ENCODE data around the gene NODAL. TPM values are rescaled to one million over a fixed set of nuclear protein-coding genes. Genes with fewer than 3 reads are reported as not detected.

Gene NODAL
- total RNA-seq, 4 donors from 2014 or later: not detected

DNA sequence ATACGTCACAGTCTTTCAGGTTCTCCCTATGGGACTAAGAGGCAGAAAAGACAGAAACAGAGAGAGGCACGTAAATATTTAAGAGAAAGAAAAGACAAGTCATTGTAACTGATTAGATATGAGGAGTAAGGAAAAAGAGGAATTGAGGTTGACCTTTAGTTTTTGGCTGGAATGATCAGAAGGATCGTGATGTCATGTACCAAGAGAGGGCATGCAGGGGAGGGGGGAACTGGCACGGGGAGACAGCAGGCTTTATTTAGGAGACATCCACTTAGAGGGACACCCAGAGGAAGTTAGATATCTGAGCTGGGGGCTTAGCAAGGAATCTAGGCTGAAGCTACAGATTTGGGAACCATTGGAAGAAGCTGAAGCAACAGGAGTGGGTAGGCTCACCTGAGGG is 49.8 kb downstream of the NODAL start:
- 16 to 26% methylated on average over 4 of the region's 4 CpGs for WGBS, 2 donors
- no peak for DNase-seq (ENCODE audit: low spot score in 2 of 2)
- Histone ChIP-seq H3K4me3 (no peak overlapping the region), H3K27ac (no peak overlapping the region), H3K36me3 (no peaks in the 10 kb centered on the region), H3K27me3 (no peaks in the 10 kb centered on the region), H3K9me3 (no peaks in the 10 kb centered on the region), H3K4me1 (peaks cover 0 to 10% (median 0%) of the 10 kb centered on the region in 4 donors)
- TF ChIP-seq POLR2A (IDR thresholded peaks at IDR 0.05) (no peak), EP300 (IDR thresholded peaks at IDR 0.05) (no peak), CTCF (IDR thresholded peaks at IDR 0.05) (no peak)

Other genes with a start within 250 kb of the NODAL start
- 100 to 1,000 TPM; 147 to 169 (median 150) TPM for gene PPA1, start 208.3 kb downstream of the NODAL start, total RNA-seq
- 1 to 10 TPM; 1.8 to 5.7 (median 4.4) TPM for gene NPFFR1, start 157.7 kb downstream of the NODAL start, total RNA-seq
- gene LRRC20, start 59.1 kb downstream of the NODAL start, total RNA-seq: 10 to 100 TPM in 1 of 4 donors, 1 to 10 TPM in 3; 4.4 to 11.1 (median 8.6) TPM
- gene EIF4EBP2, start 37.5 kb downstream of the NODAL start, total RNA-seq: 10 to 100 TPM; 68.4 to 87.9 (median 77.2) TPM
- 10 to 100 TPM in 2 of 4 donors, 1 to 10 TPM in 2; 5.4 to 10.9 (median 9.2) TPM for gene PALD1, start 37.1 kb upstream of the NODAL start, total RNA-seq
- gene PRF1, start 161.1 kb upstream of the NODAL start, total RNA-seq: 1 to 10 TPM in 3 of 4 donors, under 1 TPM in 1; 0.87 to 6.6 (median 3.7) TPM
- 10 to 100 TPM in 1 of 4 donors, 1 to 10 TPM in 3; 4.2 to 12.1 (median 7.4) TPM for gene ADAMTS14, start 230.8 kb upstream of the NODAL start, total RNA-seq

Measured in tibial nerve (tissue), 4 donors.